ENCODE measurements around the gene TENM3.

TENM3 gene

GRCh38 chr4:182350041-182350440 lies 106.8 kb downstream of the TENM3 start:
- TF ChIP-seq CTCF (IDR thresholded peaks at IDR 0.05; ENCODE audit: control insufficient read depth, insufficient read depth, low read depth, low read length, missing control alignments), result no peak
- no peak overlapping the region for H3K4me3 ChIP-seq (ENCODE audit: control insufficient read depth, low read depth, low read length)
- no peak for DNase-seq (ENCODE audit: low read depth)

- H3K4me3 ChIP-seq (ENCODE audit: control insufficient read depth, low read depth, low read length), result no peak overlapping the region
- DNase-seq (ENCODE audit: low read depth), result no peak
- no peak for TF ChIP-seq CTCF (IDR thresholded peaks at IDR 0.05; ENCODE audit: control insufficient read depth, insufficient read depth, low read depth, low read length, missing control alignments)
These were observed 108.3 kb downstream of the TENM3 start for GRCh38 chr4:182351485-182351884.

GRCh38 chr4:182354106-182354505 lies 110.9 kb downstream of the TENM3 start:
- DNase-seq (ENCODE audit: low read depth), result no peak
- no peak overlapping the region for H3K4me3 ChIP-seq (ENCODE audit: control insufficient read depth, low read depth, low read length)
- TF ChIP-seq CTCF (IDR thresholded peaks at IDR 0.05; ENCODE audit: control insufficient read depth, insufficient read depth, low read depth, low read length, missing control alignments), result no peak

- TF ChIP-seq CTCF (IDR thresholded peaks at IDR 0.05; ENCODE audit: control insufficient read depth, insufficient read depth, low read depth, low read length, missing control alignments), result no peak
- H3K4me3 ChIP-seq (ENCODE audit: control insufficient read depth, low read depth, low read length), result no peak overlapping the region
- peak; percentile 54 for DNase-seq (ENCODE audit: low read depth)
These were observed 111.7 kb downstream of the TENM3 start for GRCh38 chr4:182354867-182355266.

- DNase-seq (ENCODE audit: low read depth), result no peak
- TF ChIP-seq CTCF (IDR thresholded peaks at IDR 0.05; ENCODE audit: control insufficient read depth, insufficient read depth, low read depth, low read length, missing control alignments), result no peak
- H3K4me3 ChIP-seq (ENCODE audit: control insufficient read depth, low read depth, low read length), result no peak overlapping the region
These were observed 124.0 kb downstream of the TENM3 start for GRCh38 chr4:182367153-182367552.

- H3K4me3 ChIP-seq (ENCODE audit: control insufficient read depth, low read depth, low read length), result no peak overlapping the region
- no peak for TF ChIP-seq CTCF (IDR thresholded peaks at IDR 0.05; ENCODE audit: control insufficient read depth, insufficient read depth, low read depth, low read length, missing control alignments)
- no peak for DNase-seq (ENCODE audit: low read depth)
These were observed 126.0 kb downstream of the TENM3 start for GRCh38 chr4:182369211-182369610.

GRCh38 chr4:182370491-182370890 lies 127.3 kb downstream of the TENM3 start:
- H3K4me3 ChIP-seq (ENCODE audit: control insufficient read depth, low read depth, low read length), result no peak overlapping the region
- TF ChIP-seq CTCF (IDR thresholded peaks at IDR 0.05; ENCODE audit: control insufficient read depth, insufficient read depth, low read depth, low read length, missing control alignments), result no peak
- no peak for DNase-seq (ENCODE audit: low read depth)
